PC-3 (cell line): ENCODE measurements around the gene CGN. TPM values are rescaled to one million over a fixed set of nuclear protein-coding genes. Genes with fewer than 3 reads are reported as not detected.
A peak's percentile ranks its signal among the peaks of the same experiment; 100 is the strongest.

Experiments
- ATAC-seq: fragments of 200-7000 bp; cut with Tn5 transposase; 2 replicates; pipeline ENCODE4 v1.9.1; 2020; ENCODE audit warnings: mild to moderate bottlenecking, moderate library complexity
- BruUV-seq: library from RNA; stranded (reverse); fragments of 400-500 nt; replicated peaks from 2 replicates; lab custom pipeline; 2021; lab: Mats Ljungman, UMichigan
- CTCF ChIA-PET: fragments of 300-600 bp; sonication (Branson Sonifier 250); formaldehyde crosslinking; loops from one replicate; lab custom pipeline; 2022; ENCODE audit warnings: antibody characterized with exemption; lab: Charles Lee
- POLR2A ChIA-PET: fragments of 300-600 bp; sonication (Branson Sonifier 250); formaldehyde crosslinking; loops from one replicate; lab custom pipeline; 2022; ENCODE audit warnings: antibody characterized with exemption; ENCODE audit not compliant: unreplicated experiment; lab: Charles Lee
- DNase-seq: peaks from one replicate; pipeline ENCODE4 v3.0.0-alpha.2; 2015
- H2AFZ ChIP-seq: fragments of 300-600 bp; sonication (generic); 2 replicates; pipeline ENCODE4 v1.6.0; 2016; ENCODE audit warnings: antibody characterized with exemption, low read length
- H3F3A ChIP-seq: fragments of 300-600 bp; sonication (generic); one replicate; pipeline ENCODE4 v1.6.0; 2017; ENCODE audit warnings: antibody characterized with exemption, low read length, control low read depth, mild to moderate bottlenecking; ENCODE audit not compliant: unreplicated experiment
- H3K27ac ChIP-seq: fragments of 300-600 bp; sonication (generic); 2 replicates; pipeline ENCODE4 v1.5.1; 2016; ENCODE audit warnings: mild to moderate bottlenecking, low read length
- H3K27me3 ChIP-seq: fragments of 300-600 bp; sonication (generic); 2 replicates; pipeline ENCODE4 v1.6.1; 2016; ENCODE audit warnings: low read length, mixed read lengths
- H3K36me3 ChIP-seq: fragments of 300-600 bp; sonication (generic); 2 replicates; pipeline ENCODE4 v1.6.1; 2016; ENCODE audit warnings: low read depth, mixed run types, low read length, mixed read lengths
- H3K4me1 ChIP-seq: fragments of 300-600 bp; sonication (generic); 2 replicates; pipeline ENCODE4 v1.5.1; 2016; ENCODE audit warnings: low read length; ENCODE audit not compliant: insufficient read depth
- H3K4me2 ChIP-seq: fragments of 300-600 bp; sonication (generic); 2 replicates; pipeline ENCODE4 v1.6.0; 2016; ENCODE audit warnings: low read length
- H3K4me3 ChIP-seq: fragments of 300-600 bp; sonication (generic); 2 replicates; pipeline ENCODE4 v1.5.1; 2016; ENCODE audit warnings: mild to moderate bottlenecking, low read length, mixed read lengths
- H3K79me2 ChIP-seq: fragments of 300-600 bp; sonication (generic); 2 replicates; pipeline ENCODE4 v1.6.1; 2017; ENCODE audit warnings: low read length, mixed read lengths
- H3K9ac ChIP-seq: fragments of 300-600 bp; sonication (generic); 2 replicates; pipeline ENCODE4 v1.6.0; 2016; ENCODE audit warnings: mild to moderate bottlenecking, low read length
- H3K9me2 ChIP-seq: fragments of 300-600 bp; sonication (generic); replicated peaks from 2 replicates; pipeline ENCODE4 v1.6.1; 2016; ENCODE audit warnings: mixed run types, low read length, mixed read lengths
- H3K9me3 ChIP-seq: fragments of 300-600 bp; sonication (generic); 2 replicates; pipeline ENCODE4 v1.6.1; 2016; ENCODE audit warnings: low read length, mixed read lengths
- H4K20me1 ChIP-seq: fragments of 300-600 bp; sonication (generic); 2 replicates; pipeline ENCODE4 v1.6.1; 2016; ENCODE audit warnings: low read length, mixed read lengths
- CTCF ChIP-seq: fragments of 300-600 bp; sonication (generic); conservative IDR thresholded peaks from 2 replicates; pipeline ENCODE4 v1.5.1; 2017; ENCODE audit warnings: antibody characterized with exemption, low read depth, mild to moderate bottlenecking, low read length
- EZH2 ChIP-seq: fragments of 300-600 bp; sonication (generic); IDR thresholded peaks from one replicate; pipeline ENCODE4 v1.6.1; 2017; ENCODE audit warnings: antibody characterized with exemption, mild to moderate bottlenecking, low read length; ENCODE audit not compliant: unreplicated experiment
- EZH2phosphoT487 ChIP-seq: fragments of 300-600 bp; sonication (generic); IDR thresholded peaks from 2 replicates; pipeline ENCODE4 v1.6.1; 2018; ENCODE audit warnings: mild to moderate bottlenecking, antibody characterized with exemption, low read length, borderline replicate concordance
- intact Hi-C: fragments of 100-400 bp; cut with micrococcal nuclease; formaldehyde crosslinking; loops from 2 replicates; pipeline ENCODE4 v1.9.0; 2023
- total RNA-seq: library from RNA; depleted of rRNA; stranded (reverse); fragments of >200 nt; gene quantifications from 2 replicates; pipeline ENCODE4 v1.2.3, GENCODE V29; 2014

CGN gene
- total RNA-seq, 1 experiment from 2014 or later: 13.3 TPM

GRCh38 chr1:151493042-151493441 is 18.1 kb upstream of the CGN start:
- no peak overlapping the region for H3K4me2 ChIP-seq
- no peak overlapping the region for H3K9ac ChIP-seq
- BruUV-seq: no TSS peak
- TF ChIP-seq EZH2phosphoT487 (no peak), EZH2 (no peak), CTCF (no peak)
- no peaks in the 10 kb centered on the region for H4K20me1 ChIP-seq
- no peak overlapping the region for H3K4me3 ChIP-seq
- no peak overlapping the region for H2AFZ ChIP-seq
- no peaks in the 10 kb centered on the region for H3K79me2 ChIP-seq
- no peaks in the 10 kb centered on the region for H3K9me2 ChIP-seq
- H3K36me3 ChIP-seq: no peaks in the 10 kb centered on the region
- intact Hi-C loops: no loop called here
- no peaks in the 10 kb centered on the region for H3K27me3 ChIP-seq
- ChIA-PET POLR2A (interaction anchor here (0.6 kb wide), 1 partner anchor 187 kb away, joined by 3 read pairs; no protein-coding TSS in a partner anchor), CTCF (interaction anchor here (0.6 kb wide), 1 partner anchor 356 kb away, joined by 3 read pairs; no protein-coding TSS in a partner anchor)
- H3K9me3 ChIP-seq: no peaks in the 10 kb centered on the region
- DNase-seq (no peak), ATAC-seq (no peak)
- no peak overlapping the region for H3K27ac ChIP-seq
- peaks cover 16% of the 10 kb centered on the region for H3K4me1 ChIP-seq
- H3F3A ChIP-seq: no peaks in the 10 kb centered on the region

- Histone ChIP-seq H3K4me2 (peak overlapping the region; percentile 44), H3F3A (no peaks in the 10 kb centered on the region), H3K36me3 (no peaks in the 10 kb centered on the region), H3K4me3 (no peak overlapping the region), H3K4me1 (peaks cover 16% of the 10 kb centered on the region), H2AFZ (no peak overlapping the region), H3K9ac (no peak overlapping the region), H3K27me3 (no peaks in the 10 kb centered on the region), H3K79me2 (no peaks in the 10 kb centered on the region), H4K20me1 (no peaks in the 10 kb centered on the region), H3K9me3 (no peaks in the 10 kb centered on the region), H3K27ac (peak overlapping the region; percentile 6; the same call in 1 of the 2 replicates), H3K9me2 (no peaks in the 10 kb centered on the region)
- peak; percentile 92 for DNase-seq
- TF ChIP-seq EZH2: no peak
- no peak for TF ChIP-seq EZH2phosphoT487
- no peak for TF ChIP-seq CTCF
- intact Hi-C loops: loop anchor here (2.0 kb wide), 1 partner anchor 16 kb away; the partner anchor contains the start of gene CGN
- no TSS peak for BruUV-seq
- peak; percentile 88 for ATAC-seq
- POLR2A ChIA-PET: interaction anchor here (0.5 to 1.1 kb wide), 11 partner anchors 10 to 411 kb away, joined by 3 to 17 read pairs (median 6); partner anchors contain the start of genes CGN, POGZ and TUFT1
- CTCF ChIA-PET: interaction anchor here (0.6 to 1.2 kb wide), 5 partner anchors 16 to 341 kb away, joined by 3 to 10 read pairs (median 9); partner anchors contain the start of gene CGN
These were observed 16.4 kb upstream of the CGN start for GRCh38 chr1:151494741-151495281.

- POLR2A ChIA-PET: interaction anchor here (0.5 to 1.1 kb wide), 7 partner anchors 16 to 340 kb away, joined by 3 to 17 read pairs (median 10); partner anchors contain the start of genes CGN, POGZ and TUFT1
- H3K79me2 ChIP-seq: no peaks in the 10 kb centered on the region
- no peaks in the 10 kb centered on the region for H3K27me3 ChIP-seq
- BruUV-seq: no TSS peak
- ATAC-seq: peak; percentile 43
- CTCF ChIA-PET: interaction anchor here (0.6 to 1.2 kb wide), 5 partner anchors 20 to 341 kb away, joined by 3 to 10 read pairs (median 9); no protein-coding TSS in a partner anchor
- no peaks in the 10 kb centered on the region for H3K9me3 ChIP-seq
- intact Hi-C loops: loop anchor here (2.0 kb wide), 1 partner anchor 15 kb away; the partner anchor contains the start of gene CGN
- H3K4me1 ChIP-seq: peaks cover 16% of the 10 kb centered on the region
- H2AFZ ChIP-seq: no peak overlapping the region
- no peaks in the 10 kb centered on the region for H3K9me2 ChIP-seq
- H4K20me1 ChIP-seq: no peaks in the 10 kb centered on the region
- TF ChIP-seq CTCF (no peak), EZH2 (no peak), EZH2phosphoT487 (no peak)
- peak overlapping the region; percentile 44 for H3K4me2 ChIP-seq
- H3K9ac ChIP-seq: no peak overlapping the region
- H3F3A ChIP-seq: no peaks in the 10 kb centered on the region
- no peak overlapping the region for H3K4me3 ChIP-seq
- H3K27ac ChIP-seq: no peak overlapping the region
- no peaks in the 10 kb centered on the region for H3K36me3 ChIP-seq
- no peak for DNase-seq
These were observed 15.9 kb upstream of the CGN start for GRCh38 chr1:151495316-151495715.
